Smooth muscle cell of the coronary artery (primary cell): ENCODE measurements around the gene COL8A1. TPM values are rescaled to one million over a fixed set of nuclear protein-coding genes. Genes with fewer than 3 reads are reported as not detected.

Source experiments
- total RNA-seq: library from RNA; depleted of rRNA; stranded (reverse); fragments of >200 nt; gene quantifications from 2 replicates; pipeline ENCODE4 v1.2.3, GENCODE V29; 2014; ENCODE audit warnings: low replicate concordance

COL8A1 gene
- total RNA-seq: 7.8 and 179 TPM in 2 replicates

GRCh38 chr3:99638167-99638948, at the start of gene COL8A1:
COL8A1 (plus strand) TSS chr3:99638594; CDS start chr3:99790683, 152,089 bp downstream.

GRCh38 chr3:99817437-99818240, 179.2 kb downstream of the COL8A1 start, which contains the start of gene CMSS1:
CMSS1 (plus strand) TSS chr3:99817862.

Other genes starting within 250 kb of the COL8A1 start
- 4.7 and 12.4 TPM in 2 replicates for gene CMSS1, start 179.3 kb downstream of the COL8A1 start, total RNA-seq